A673 (cell line): ENCODE data around the gene ZNF267. TPM values are rescaled to one million over a fixed set of nuclear protein-coding genes. Genes with fewer than 3 reads are reported as not detected.
"Not testable (repeated sequence)": the region's sequence is repeated elsewhere in the genome, so short reads cannot be mapped to it uniquely, and the experiment has no call there.

ENCODE experiments used
- BruUV-seq: library from RNA; stranded (reverse); fragments of 400-500 nt; replicated peaks from 2 replicates; lab custom pipeline; 2021; lab: Mats Ljungman, UMichigan
- CTCF ChIA-PET: fragments of 300-600 bp; sonication (Branson Sonifier 250); formaldehyde crosslinking; loops from one replicate; lab custom pipeline; 2022; ENCODE audit warnings: antibody characterized with exemption; lab: Charles Lee
- POLR2A ChIA-PET: fragments of 300-600 bp; sonication (Branson Sonifier 250); formaldehyde crosslinking; loops from one replicate; lab custom pipeline; 2022; ENCODE audit warnings: antibody characterized with exemption; ENCODE audit not compliant: low non-redundant PET; lab: Charles Lee
- DNase-seq: peaks from one replicate; pipeline ENCODE4 v3.0.0-alpha.2; 2015; ENCODE audit warnings: low spot score
- H3K27ac ChIP-seq: fragments of 200-600 bp; sonication (generic); 2 replicates; pipeline ENCODE4 v1.5.1; 2016; ENCODE audit warnings: mixed run types, low read depth, mild to moderate bottlenecking, mixed read lengths, antibody characterized with exemption, low read length; ENCODE audit not compliant: poor library complexity, severe bottlenecking
- H3K27me3 ChIP-seq: fragments of 200-600 bp; sonication (generic); replicated peaks from 2 replicates; pipeline ENCODE4 v1.6.1; 2017; ENCODE audit warnings: mixed run types, low read depth, mild to moderate bottlenecking, mixed read lengths, antibody characterized with exemption, low read length; ENCODE audit not compliant: insufficient read depth, poor library complexity
- H3K36me3 ChIP-seq: fragments of 200-600 bp; sonication (generic); 2 replicates; pipeline ENCODE4 v1.6.1; 2016; ENCODE audit warnings: mixed run types, mild to moderate bottlenecking, mixed read lengths, antibody characterized with exemption, low read length; ENCODE audit not compliant: insufficient read depth, poor library complexity, severe bottlenecking
- H3K4me1 ChIP-seq: fragments of 200-600 bp; sonication (generic); 2 replicates; pipeline ENCODE4 v1.6.1; 2017; ENCODE audit warnings: mixed run types, mild to moderate bottlenecking, mixed read lengths, antibody characterized with exemption, low read length; ENCODE audit not compliant: insufficient read depth, poor library complexity, severe bottlenecking
- H3K4me3 ChIP-seq: fragments of 200-600 bp; sonication (generic); 2 replicates; pipeline ENCODE4 v1.5.1; 2016; ENCODE audit warnings: low read depth, mixed run types, mild to moderate bottlenecking, mixed read lengths, low read length; ENCODE audit not compliant: poor library complexity, severe bottlenecking
- H3K9me3 ChIP-seq: fragments of 200-600 bp; sonication (generic); 2 replicates; pipeline ENCODE4 v1.6.1; 2016; ENCODE audit warnings: mixed run types, low read depth, mild to moderate bottlenecking, mixed read lengths, antibody characterized with exemption, low read length; ENCODE audit not compliant: poor library complexity, severe bottlenecking
- EZH2 ChIP-seq: fragments of 200-600 bp; sonication (generic); IDR thresholded peaks from 2 replicates; pipeline ENCODE4 v1.6.1; 2017; ENCODE audit warnings: borderline replicate concordance, low read depth, mild to moderate bottlenecking, mixed read lengths, antibody characterized with exemption, low read length; ENCODE audit not compliant: poor library complexity, severe bottlenecking
- intact Hi-C: fragments of 100-400 bp; cut with micrococcal nuclease; formaldehyde crosslinking; loops from one replicate; pipeline ENCODE4 v1.10.0; 2022; ENCODE audit not compliant: unreplicated experiment
- total RNA-seq: library from RNA; stranded (reverse); gene quantifications from 2 replicates; pipeline ENCODE4 v1.2.3, GENCODE V29; 2021
- TF ChIP-seq, protein P1 (sequence below): fragments of 300-800, 200-600 bp; sonication (generic); conservative IDR thresholded peaks from 2 replicates; pipeline ENCODE4 v1.5.1; 2017; ENCODE audit warnings: low read depth, mild to moderate bottlenecking, antibody characterized with exemption, low read length, moderate library complexity, mixed read lengths

Gene ZNF267
- total RNA-seq, 1 experiment from 2014 or later = 23.0 TPM

DNA sequence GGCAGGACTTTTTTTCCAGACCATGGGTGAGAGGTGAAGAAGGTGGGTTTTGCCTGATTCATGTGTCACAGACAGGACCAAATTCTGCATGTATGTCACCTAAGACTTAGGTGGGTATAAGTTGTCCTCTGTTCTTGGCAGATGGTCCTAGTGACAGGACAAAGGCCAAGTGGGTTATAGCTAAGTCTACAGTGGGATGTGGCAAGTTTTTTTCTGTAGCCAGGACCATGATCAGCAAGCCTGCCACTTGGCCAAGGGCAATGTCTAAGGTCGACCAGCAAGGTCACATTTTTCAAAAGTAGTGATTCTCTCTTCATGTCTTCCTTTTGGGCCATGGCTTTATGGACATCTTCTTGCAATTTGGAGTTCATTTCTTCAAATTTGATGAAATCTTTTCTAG, 20.2 kb downstream of the ZNF267 start:
- POLR2A ChIA-PET = no interaction called here

DNA sequence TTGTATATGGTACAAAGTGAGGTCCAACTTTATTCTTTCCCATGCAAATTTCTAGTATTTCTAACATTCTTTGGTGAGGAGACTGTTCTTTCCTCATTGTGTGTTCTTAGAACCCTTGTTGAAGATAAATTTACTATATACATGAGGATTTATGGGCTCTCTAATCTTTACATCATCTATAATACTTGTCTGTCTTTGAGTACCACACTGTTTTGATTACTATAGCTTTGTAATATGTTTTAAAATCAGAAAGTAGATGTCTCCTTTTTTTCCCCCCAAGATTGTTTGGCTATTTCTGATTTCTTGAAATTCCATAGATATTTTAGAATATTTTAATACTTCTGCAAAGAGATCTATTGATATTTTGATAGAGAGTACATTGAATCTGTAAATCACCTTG, 23.7 kb downstream of the ZNF267 start:
- no peak for DNase-seq
- ChIA-PET CTCF (no interaction called here), POLR2A (no interaction called here)
- no peak for TF ChIP-seq EZH2
- TF ChIP-seq, protein P1, sequence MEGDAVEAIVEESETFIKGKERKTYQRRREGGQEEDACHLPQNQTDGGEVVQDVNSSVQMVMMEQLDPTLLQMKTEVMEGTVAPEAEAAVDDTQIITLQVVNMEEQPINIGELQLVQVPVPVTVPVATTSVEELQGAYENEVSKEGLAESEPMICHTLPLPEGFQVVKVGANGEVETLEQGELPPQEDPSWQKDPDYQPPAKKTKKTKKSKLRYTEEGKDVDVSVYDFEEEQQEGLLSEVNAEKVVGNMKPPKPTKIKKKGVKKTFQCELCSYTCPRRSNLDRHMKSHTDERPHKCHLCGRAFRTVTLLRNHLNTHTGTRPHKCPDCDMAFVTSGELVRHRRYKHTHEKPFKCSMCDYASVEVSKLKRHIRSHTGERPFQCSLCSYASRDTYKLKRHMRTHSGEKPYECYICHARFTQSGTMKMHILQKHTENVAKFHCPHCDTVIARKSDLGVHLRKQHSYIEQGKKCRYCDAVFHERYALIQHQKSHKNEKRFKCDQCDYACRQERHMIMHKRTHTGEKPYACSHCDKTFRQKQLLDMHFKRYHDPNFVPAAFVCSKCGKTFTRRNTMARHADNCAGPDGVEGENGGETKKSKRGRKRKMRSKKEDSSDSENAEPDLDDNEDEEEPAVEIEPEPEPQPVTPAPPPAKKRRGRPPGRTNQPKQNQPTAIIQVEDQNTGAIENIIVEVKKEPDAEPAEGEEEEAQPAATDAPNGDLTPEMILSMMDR = no peak
- no peaks in the 10 kb centered on the region for H3K4me1 ChIP-seq
- H3K4me3 ChIP-seq = no peak overlapping the region
- intact Hi-C loops = no loop called here
- H3K36me3 ChIP-seq = peaks cover 57% of the 10 kb centered on the region
- H3K27me3 ChIP-seq = no peaks in the 10 kb centered on the region
- H3K27ac ChIP-seq = no peak overlapping the region
- TSS peak; percentile 15 for BruUV-seq
- H3K9me3 ChIP-seq = peaks cover 33% of the 10 kb centered on the region

More for the DNA sequence above, 20.2 kb downstream of the ZNF267 start:
- no peak overlapping the region for H3K4me3 ChIP-seq
- H3K27ac ChIP-seq = no peak overlapping the region
- BruUV-seq = no TSS peak
- intact Hi-C loops = no loop called here
- CTCF ChIA-PET = no interaction called here
- H3K27me3 ChIP-seq = no peaks in the 10 kb centered on the region
- peaks cover 87% of the 10 kb centered on the region for H3K36me3 ChIP-seq
- DNase-seq = no peak
- no peaks in the 10 kb centered on the region for H3K4me1 ChIP-seq
- TF ChIP-seq, protein P1 = no peak
- TF ChIP-seq EZH2 = no peak
- peaks cover 50% of the 10 kb centered on the region for H3K9me3 ChIP-seq

DNA sequence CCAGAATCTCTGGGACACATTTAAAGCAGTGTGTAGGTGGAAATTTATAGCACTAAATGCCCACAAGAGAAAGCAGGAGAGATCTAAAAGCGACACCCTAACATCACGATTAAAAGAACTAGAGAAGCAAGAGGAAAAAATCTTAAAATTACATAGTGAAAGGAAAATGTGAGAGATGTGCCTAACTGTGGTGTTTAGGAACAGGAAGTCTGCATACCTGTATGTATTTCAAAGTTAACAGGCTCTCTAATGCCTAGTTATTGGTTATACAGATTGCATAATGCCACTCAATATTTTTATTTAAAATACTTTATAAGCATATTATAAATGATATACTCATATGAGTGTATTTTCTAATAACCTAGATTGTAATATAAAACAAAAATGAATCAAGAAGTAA, 25.9 kb downstream of the ZNF267 start:
- H3K4me3 ChIP-seq = no peak overlapping the region
- ChIA-PET CTCF (no interaction called here), POLR2A (no interaction called here)
- TF ChIP-seq, protein P1 = no peak
- no peak for TF ChIP-seq EZH2
- H3K9me3 ChIP-seq = peaks cover 33% of the 10 kb centered on the region
- H3K27me3 ChIP-seq = no peaks in the 10 kb centered on the region
- no TSS peak for BruUV-seq
- DNase-seq = no peak
- H3K36me3 ChIP-seq = peaks cover 44% of the 10 kb centered on the region
- H3K4me1 ChIP-seq = no peaks in the 10 kb centered on the region
- no peak overlapping the region for H3K27ac ChIP-seq
- intact Hi-C loops = no loop called here

DNA sequence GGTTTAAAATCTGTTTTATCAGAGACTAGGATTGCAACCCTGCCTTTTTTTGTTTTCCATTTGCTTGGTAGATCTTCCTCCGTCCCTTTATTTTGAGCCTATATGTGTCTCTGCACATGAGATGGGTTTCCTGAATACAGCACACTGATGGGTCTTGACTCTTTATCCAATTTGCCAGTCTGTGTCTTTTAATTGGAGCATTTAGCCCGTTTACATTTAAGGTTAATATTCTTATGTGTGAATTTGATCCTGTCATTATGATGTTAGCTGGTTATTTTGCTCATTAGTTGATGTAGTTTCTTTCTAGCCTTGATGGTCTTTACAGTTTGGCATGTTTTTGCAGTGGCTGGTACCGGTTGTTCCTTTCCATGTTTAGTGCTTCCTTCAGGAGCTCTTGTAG, 31.0 kb downstream of the ZNF267 start:
- H3K27me3 ChIP-seq, intact Hi-C loops, DNase-seq, H3K4me1 ChIP-seq, H3K36me3 ChIP-seq, POLR2A ChIA-PET, BruUV-seq, H3K27ac ChIP-seq, CTCF ChIA-PET, H3K4me3 ChIP-seq: not testable (repeated sequence)
- peaks cover 23% of the 10 kb centered on the region for H3K9me3 ChIP-seq
